ENCODE data around the gene ARFIP2. TPM values are rescaled to one million over a fixed set of nuclear protein-coding genes. Genes with fewer than 3 reads are reported as not detected.

Gene ARFIP2
- total RNA-seq, 1 experiment from 2014 or later, result 55.1 TPM

DNA sequence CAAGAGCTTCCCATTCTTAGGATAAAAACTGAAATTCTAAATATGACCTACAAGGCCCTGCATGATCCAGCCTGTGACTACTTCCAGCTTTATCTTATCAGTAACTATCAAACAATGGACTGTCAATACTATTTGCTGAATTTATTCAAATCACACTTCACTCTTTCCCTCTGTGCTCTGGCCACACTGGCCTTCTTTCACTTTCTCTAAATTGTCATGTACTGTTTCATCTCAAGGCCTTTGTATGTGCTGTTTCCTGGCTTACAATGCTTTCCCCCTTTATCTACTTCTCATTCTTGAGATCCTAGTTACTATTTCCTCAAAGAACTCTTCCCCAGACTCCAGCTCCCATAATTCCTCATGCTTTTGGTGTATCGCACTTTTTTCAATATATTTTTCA is 5.8 kb upstream of the ARFIP2 start:
- H2BK5ac ChIP-seq (ENCODE audit: insufficient read length, low read length), result no peak overlapping the region
- no peak overlapping the region for H2BK15ac ChIP-seq (ENCODE audit: low read depth, low read length)
- H3K27ac ChIP-seq (ENCODE audit: insufficient read length, low read depth, low read length), result no peak overlapping the region
- no peak overlapping the region for H3K27ac Mint-ChIP-seq
- H3K56ac ChIP-seq (ENCODE audit: insufficient read length, low read depth, low read length), result no peak overlapping the region
- H3K4me1 ChIP-seq (ENCODE audit: insufficient read depth, low read length), result no peaks in the 10 kb centered on the region
- no CpG with 5 or more reads among the region's 1 CpG for WGBS (ENCODE audit: extremely low coverage, insufficient read length, low lambda C conversion rate)
- H4K5ac ChIP-seq (ENCODE audit: insufficient read length, low read depth, low read length), result no peak overlapping the region
- no peak overlapping the region for H3K4me3 Mint-ChIP-seq
- H3K9me3 Mint-ChIP-seq, result no peaks in the 10 kb centered on the region
- no peak overlapping the region for H3K4ac ChIP-seq (ENCODE audit: low read depth, low read length)
- peaks cover 5% of the 10 kb centered on the region; the same call in 1 of the 2 replicates for H3K79me2 ChIP-seq (ENCODE audit: insufficient read depth, low read length)
- no peaks in the 10 kb centered on the region for H4K20me1 ChIP-seq (ENCODE audit: control insufficient read depth, insufficient read depth, insufficient read length)
- no peak overlapping the region for H2BK120ac ChIP-seq (ENCODE audit: low read depth, low read length, poor library complexity, severe bottlenecking)
- H3K9me3 ChIP-seq (ENCODE audit: control insufficient read depth, low read depth, low read length), result no peaks in the 10 kb centered on the region
- no peak overlapping the region for H4K91ac ChIP-seq (ENCODE audit: insufficient read length, low read depth, low read length)
- H2BK20ac ChIP-seq (ENCODE audit: low read depth, low read length, poor library complexity, severe bottlenecking), result no peak overlapping the region
- no peak overlapping the region for H2AK5ac ChIP-seq (ENCODE audit: insufficient read length, low read length)
- H4K8ac ChIP-seq (replicated peaks; ENCODE audit: insufficient read length, low read depth, low read length), result no peak overlapping the region
- no peak overlapping the region for H2BK12ac ChIP-seq (ENCODE audit: insufficient read length, low read depth, low read length)
- no peak overlapping the region for H3K9ac ChIP-seq (ENCODE audit: extremely low read depth, insufficient read length, low read length)
- H3K18ac ChIP-seq (ENCODE audit: insufficient read length, low read depth, low read length), result no peak overlapping the region
- H3K4me1 Mint-ChIP-seq, result peaks cover 3 to 4% of the 10 kb centered on the region in 2 experiments; a peak in 3 of 4 replicates
- no peaks in the 10 kb centered on the region for H3K27me3 ChIP-seq (ENCODE audit: insufficient read depth, low read length)
- no peak overlapping the region for H3T11ph ChIP-seq (ENCODE audit: low read length)
- H3K27me3 Mint-ChIP-seq (ENCODE audit: low read depth), result no peaks in the 10 kb centered on the region
- no peak overlapping the region for H2AFZ ChIP-seq (ENCODE audit: low read length)
- H3K14ac ChIP-seq (ENCODE audit: insufficient read depth, low read length), result no peak overlapping the region
- no peak overlapping the region for H3K23ac ChIP-seq (ENCODE audit: insufficient read length, low read depth, low read length)
- DNase-seq, result no peak
- H3K23me2 ChIP-seq (ENCODE audit: insufficient read length, low read depth, low read length, poor library complexity, severe bottlenecking), result peaks cover 2% of the 10 kb centered on the region
- peaks cover 14 to 15% (median 15%) of the 10 kb centered on the region in 3 experiments; a peak in 6 of 7 replicates for H3K36me3 Mint-ChIP-seq (ENCODE audit: insufficient read depth in 1 of 3, low read depth in 3 of 3)
- TF ChIP-seq, protein P1, sequence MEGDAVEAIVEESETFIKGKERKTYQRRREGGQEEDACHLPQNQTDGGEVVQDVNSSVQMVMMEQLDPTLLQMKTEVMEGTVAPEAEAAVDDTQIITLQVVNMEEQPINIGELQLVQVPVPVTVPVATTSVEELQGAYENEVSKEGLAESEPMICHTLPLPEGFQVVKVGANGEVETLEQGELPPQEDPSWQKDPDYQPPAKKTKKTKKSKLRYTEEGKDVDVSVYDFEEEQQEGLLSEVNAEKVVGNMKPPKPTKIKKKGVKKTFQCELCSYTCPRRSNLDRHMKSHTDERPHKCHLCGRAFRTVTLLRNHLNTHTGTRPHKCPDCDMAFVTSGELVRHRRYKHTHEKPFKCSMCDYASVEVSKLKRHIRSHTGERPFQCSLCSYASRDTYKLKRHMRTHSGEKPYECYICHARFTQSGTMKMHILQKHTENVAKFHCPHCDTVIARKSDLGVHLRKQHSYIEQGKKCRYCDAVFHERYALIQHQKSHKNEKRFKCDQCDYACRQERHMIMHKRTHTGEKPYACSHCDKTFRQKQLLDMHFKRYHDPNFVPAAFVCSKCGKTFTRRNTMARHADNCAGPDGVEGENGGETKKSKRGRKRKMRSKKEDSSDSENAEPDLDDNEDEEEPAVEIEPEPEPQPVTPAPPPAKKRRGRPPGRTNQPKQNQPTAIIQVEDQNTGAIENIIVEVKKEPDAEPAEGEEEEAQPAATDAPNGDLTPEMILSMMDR (conservative IDR thresholded peaks at IDR 0.05), result no peak
- peaks cover 10% of the 10 kb centered on the region for H3K79me1 ChIP-seq (ENCODE audit: insufficient read depth, low read depth, low read length, poor library complexity, severe bottlenecking)
- no peak overlapping the region for H3K4me2 ChIP-seq (ENCODE audit: insufficient read depth, insufficient read length, low read length)

Measured in H9 (cell line).